ENCODE measurements around the gene ACSL1.

- TF ChIP-seq CTCF (IDR thresholded peaks at IDR 0.05) = no peak
- no peak for TF ChIP-seq POLR2A (IDR thresholded peaks at IDR 0.05)
Observed at GRCh38 chr4:184821242-184821641, 4.5 kb downstream of the ACSL1 start.
